LNCAP (cell line): ENCODE measurements around the gene CEP63.

Experiments used
- TF ChIP-seq, protein P1 (sequence below): fragments of 450-650 bp; IDR thresholded peaks from 2 replicates; pipeline ENCODE4 v1.5.1; 2017; ENCODE audit warnings: mild to moderate bottlenecking

CEP63 gene

DNA sequence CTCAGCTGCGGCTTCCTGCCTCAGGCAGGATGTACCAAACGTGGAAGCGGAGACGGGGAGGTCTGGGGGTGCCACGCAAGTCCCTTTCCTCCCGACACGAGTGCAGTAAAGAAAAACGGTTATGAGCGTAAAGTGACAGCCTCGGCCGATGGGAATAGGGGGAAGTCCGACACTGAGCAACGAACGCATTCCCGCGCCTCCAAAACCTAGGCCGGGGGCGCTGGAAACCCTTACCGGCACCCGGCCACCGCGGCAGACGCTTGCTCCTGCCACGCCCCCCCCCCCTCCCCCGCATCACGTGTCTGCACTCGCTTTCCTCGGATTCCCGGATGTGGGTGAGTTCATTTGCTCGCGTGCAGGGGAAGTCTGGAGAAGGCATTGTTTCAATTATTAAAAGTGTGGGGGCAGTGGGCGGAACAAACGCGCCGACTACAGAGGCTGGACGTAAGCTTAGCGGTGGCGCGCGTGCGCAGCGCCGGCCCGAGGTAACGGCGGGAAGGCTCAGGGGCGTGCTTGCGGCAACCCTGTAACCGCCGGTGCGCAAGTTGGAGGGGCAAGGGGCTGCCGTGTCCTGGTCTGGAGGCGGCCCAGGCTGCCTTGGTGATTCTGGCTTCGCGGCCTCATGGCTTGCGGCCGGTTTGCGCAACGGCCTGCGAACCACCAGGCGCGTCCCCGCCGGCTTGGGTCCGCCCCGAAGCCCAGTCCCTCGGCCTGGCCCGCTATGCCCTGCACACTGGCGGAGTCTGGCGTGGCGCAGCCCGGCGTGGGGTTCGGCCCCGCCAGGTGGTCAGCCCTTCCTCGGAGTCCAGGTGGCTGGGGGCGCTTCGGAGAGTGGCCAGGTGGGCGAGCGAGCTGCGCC lies at the start of gene CEP63, which contains the start of gene ANAPC13:
CEP63 (plus strand) TSS at position 340 of the 859 bp plus-strand sequence. CDS start 9,264 bp downstream, outside the sequence.
ANAPC13 (minus strand) TSS at position 268 of the 859 bp plus-strand sequence. CDS start 3,081 bp downstream, outside the sequence.
- TF ChIP-seq, protein P1, sequence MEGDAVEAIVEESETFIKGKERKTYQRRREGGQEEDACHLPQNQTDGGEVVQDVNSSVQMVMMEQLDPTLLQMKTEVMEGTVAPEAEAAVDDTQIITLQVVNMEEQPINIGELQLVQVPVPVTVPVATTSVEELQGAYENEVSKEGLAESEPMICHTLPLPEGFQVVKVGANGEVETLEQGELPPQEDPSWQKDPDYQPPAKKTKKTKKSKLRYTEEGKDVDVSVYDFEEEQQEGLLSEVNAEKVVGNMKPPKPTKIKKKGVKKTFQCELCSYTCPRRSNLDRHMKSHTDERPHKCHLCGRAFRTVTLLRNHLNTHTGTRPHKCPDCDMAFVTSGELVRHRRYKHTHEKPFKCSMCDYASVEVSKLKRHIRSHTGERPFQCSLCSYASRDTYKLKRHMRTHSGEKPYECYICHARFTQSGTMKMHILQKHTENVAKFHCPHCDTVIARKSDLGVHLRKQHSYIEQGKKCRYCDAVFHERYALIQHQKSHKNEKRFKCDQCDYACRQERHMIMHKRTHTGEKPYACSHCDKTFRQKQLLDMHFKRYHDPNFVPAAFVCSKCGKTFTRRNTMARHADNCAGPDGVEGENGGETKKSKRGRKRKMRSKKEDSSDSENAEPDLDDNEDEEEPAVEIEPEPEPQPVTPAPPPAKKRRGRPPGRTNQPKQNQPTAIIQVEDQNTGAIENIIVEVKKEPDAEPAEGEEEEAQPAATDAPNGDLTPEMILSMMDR: no peak

DNA sequence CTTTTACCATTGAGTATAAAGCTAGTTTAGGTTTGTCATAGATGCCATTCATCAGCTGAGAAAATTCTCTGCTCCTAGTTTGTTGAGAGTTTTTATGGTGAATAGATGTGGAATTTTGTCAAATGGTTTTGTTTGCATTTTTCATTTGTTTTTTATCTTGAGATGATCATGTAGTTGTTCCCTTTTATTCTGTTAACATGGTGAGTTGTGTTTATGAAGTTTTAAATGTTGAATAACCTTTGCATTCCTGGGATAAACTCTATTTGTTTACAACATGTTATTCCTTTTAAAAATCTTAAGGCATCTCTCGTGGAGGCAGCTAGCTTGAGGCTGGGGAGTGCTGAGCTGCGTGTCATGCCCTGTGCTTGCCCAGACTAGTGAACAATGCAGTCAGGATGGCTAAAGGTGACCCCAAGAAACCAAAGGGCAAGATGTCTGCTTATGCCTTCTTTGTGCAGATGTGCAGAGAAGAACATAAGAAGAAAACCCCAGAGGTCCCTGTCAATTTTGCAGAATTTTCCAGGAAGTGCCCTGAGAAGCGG lies 48.6 kb upstream of the CEP63 start:
- TF ChIP-seq, protein P1: no peak

DNA sequence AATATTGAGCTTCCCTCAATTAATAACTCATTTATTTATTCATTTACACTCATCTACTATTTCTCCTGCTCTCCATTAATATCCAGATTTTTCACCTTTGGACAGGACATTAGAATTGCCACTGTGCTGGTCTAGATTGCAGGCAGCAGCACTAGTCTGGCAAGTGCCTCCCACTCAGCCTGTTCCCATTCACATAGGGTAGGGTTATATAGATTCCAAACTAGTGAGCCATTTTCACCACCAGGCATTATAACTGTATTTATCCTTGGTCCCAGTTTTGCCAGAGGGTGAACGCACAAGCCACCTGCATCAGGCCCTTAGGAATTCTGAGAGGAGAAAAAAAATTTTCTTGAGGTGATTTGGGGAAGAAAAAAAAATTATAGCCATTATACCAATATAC lies 44.5 kb upstream of the CEP63 start:
- TF ChIP-seq, protein P1: no peak

DNA sequence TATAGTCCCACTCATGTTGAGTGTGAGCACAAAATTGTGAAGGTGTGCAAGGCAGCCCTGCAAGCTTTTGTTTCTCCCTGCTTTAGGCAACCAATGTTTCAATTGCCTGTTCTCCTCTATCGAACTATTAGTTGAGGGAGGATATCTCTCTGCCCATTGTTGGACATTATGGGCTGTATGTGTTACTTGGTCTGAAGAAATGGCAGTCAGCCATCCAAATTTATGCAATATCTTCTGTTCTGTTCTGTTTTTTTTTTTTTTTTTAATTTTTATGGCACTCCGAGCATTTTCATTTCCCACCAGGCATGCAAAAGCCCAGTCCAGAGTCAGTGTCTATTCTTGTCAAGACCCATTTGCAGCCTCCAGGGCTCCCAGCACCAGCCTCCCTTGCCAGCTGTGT lies 44.0 kb upstream of the CEP63 start:
- TF ChIP-seq, protein P1: no peak

DNA sequence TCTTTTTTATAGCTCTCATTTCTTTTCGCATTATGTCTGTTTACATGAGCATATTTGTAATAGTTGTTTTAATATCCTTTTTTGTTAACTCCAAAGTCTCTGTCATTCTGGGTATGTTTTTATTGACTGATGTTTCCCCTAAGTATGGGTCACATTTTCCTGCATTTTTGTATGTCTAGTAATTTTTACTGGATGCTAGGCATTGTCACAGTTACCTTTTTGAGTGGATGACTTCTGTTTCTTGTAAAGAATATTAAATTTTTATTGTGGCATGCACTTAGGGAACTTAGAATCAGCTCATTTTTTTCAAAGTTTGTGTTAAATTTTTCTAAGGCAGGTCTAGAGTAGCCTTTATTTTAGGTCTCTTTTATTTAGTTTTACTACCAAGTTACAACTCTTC lies 40.8 kb upstream of the CEP63 start:
- TF ChIP-seq, protein P1: no peak

DNA sequence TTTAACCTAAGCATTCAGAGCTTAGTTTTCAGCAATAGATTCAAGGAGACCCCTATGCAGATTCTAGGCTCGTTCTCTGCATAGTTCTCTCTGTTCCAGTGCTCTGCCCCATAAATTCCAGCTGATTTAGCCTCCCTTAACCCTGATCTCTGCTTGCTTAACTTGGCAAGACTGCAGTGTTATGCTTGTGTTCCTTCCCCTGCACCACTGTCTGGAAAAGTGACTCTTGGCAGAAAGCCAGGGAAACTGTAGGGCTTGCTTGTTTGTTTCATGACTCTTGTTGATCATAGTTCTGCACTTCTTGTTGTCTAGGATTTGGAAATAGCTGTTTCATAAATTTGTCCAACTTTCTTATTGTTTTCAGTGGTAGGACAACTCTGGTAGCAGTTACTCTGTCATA lies 40.2 kb upstream of the CEP63 start:
- TF ChIP-seq, protein P1: no peak

DNA sequence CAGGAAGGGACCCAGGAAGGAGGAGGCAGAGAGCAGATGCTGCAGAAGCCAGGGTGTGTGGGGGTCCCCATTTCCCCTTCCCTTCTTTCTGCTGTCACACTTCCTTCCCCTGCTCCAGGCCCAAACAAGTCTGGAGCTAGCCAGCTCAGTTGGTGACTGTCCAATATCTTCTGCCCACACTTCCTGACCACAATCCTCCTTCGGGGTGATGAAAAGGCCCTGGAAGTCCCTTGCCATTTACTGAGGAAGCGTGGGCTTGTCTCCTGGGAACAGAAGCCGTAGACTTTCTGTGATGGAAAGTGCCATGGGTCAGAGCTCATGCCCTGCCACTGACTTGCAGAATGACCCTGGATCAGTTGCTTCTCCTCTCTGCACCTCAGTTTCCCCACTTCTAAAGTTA lies 39.1 kb upstream of the CEP63 start:
- TF ChIP-seq, protein P1: no peak
